Measurements from ENCODE around the gene SNAI3. TPM values are rescaled to one million over a fixed set of nuclear protein-coding genes. Genes with fewer than 3 reads are reported as not detected.

Gene SNAI3
- total and polyA plus RNA-seq, 2 of the 4 experiments (the other 2 are of a cell fraction): 0.21 TPM; not detected in 1

GRCh38 chr16:88631384-88631783 lies 54.9 kb downstream of the SNAI3 start:
- no peak overlapping the region for H3K56ac ChIP-seq (ENCODE audit: extremely low read depth, insufficient read depth, low read length)
- no peak overlapping the region for H3K4ac ChIP-seq (ENCODE audit: low read depth, low read length)
- no peak overlapping the region for H2BK20ac ChIP-seq (ENCODE audit: low read depth, low read length)
- no peak overlapping the region for H2BK15ac ChIP-seq (ENCODE audit: low read depth, low read length)
- no peak overlapping the region for H2AK5ac ChIP-seq (ENCODE audit: low read depth, low read length)
- no peak overlapping the region for H3K27ac ChIP-seq (ENCODE audit: insufficient read depth, low read length)
- BruUV-seq (replicated peaks): TSS peak; percentile 93
- H4K91ac ChIP-seq (ENCODE audit: insufficient read depth, low read depth, low read length): no peak overlapping the region
- no peak overlapping the region for H3K9ac ChIP-seq (ENCODE audit: low read depth, low read length)
- H4K20me1 ChIP-seq (ENCODE audit: insufficient read depth, low read length): no peaks in the 10 kb centered on the region; the same call in 1 of the 2 replicates
- H4K5ac ChIP-seq (ENCODE audit: low read depth, low read length): no peak overlapping the region
- no peak for ATAC-seq (ENCODE audit: low read depth)
- in situ Hi-C loops (cut with MboI; ENCODE audit: low sequenced_read_pairs) (no loop called here), dilution Hi-C loops (cut with HindIII; ENCODE audit: low sequenced_read_pairs, unreplicated experiment) (no loop called here), intact Hi-C loops (cut with micrococcal nuclease) (no loop called here)
- no peaks in the 10 kb centered on the region for H3K9me3 ChIP-seq (ENCODE audit: control insufficient read depth, insufficient read depth, low read length)
- WGBS, 2 experiments (ENCODE audit: extremely low coverage in 2 of 2, insufficient read length in 1 of 2): no CpG with 5 or more reads among the region's 16 CpGs
- POLR2A ChIA-PET (ENCODE audit: unreplicated experiment): no interaction called here
- H3K27me3 ChIP-seq (ENCODE audit: control insufficient read depth, insufficient read depth, low read length): no peaks in the 10 kb centered on the region
- H3K4me2 ChIP-seq (ENCODE audit: low read depth, low read length): no peak overlapping the region
- H3K23ac ChIP-seq (ENCODE audit: low read depth, low read length): no peak overlapping the region
- H2AFZ ChIP-seq (replicated peaks; ENCODE audit: low read length, poor library complexity): no peak overlapping the region
- CTCF ChIA-PET: no interaction called here
- TF ChIP-seq CHD1 (IDR thresholded peaks at IDR 0.05; ENCODE audit: low read depth, low read length): no peak
- no peak for TF ChIP-seq RFX5 (IDR thresholded peaks at IDR 0.05; ENCODE audit: low read depth, low read length)
- TF ChIP-seq RCOR1 (IDR thresholded peaks at IDR 0.05; ENCODE audit: insufficient replicate concordance, low read length): no peak
- TF ChIP-seq CTCF (conservative IDR thresholded peaks at IDR 0.05; ENCODE audit: low read depth, low read length): no peak
- no peak for TF ChIP-seq MXI1 (IDR thresholded peaks at IDR 0.05; ENCODE audit: borderline replicate concordance, low read depth, low read length)
- no peak for TF ChIP-seq MAFK (IDR thresholded peaks at IDR 0.05; ENCODE audit: low read depth, low read length)
- no peak for TF ChIP-seq CEBPB (IDR thresholded peaks at IDR 0.05; ENCODE audit: low read depth, low read length)
- TF ChIP-seq MAZ (IDR thresholded peaks at IDR 0.05; ENCODE audit: borderline replicate concordance, low read depth, low read length): no peak
- TF ChIP-seq BHLHE40 (IDR thresholded peaks at IDR 0.05; ENCODE audit: low read depth, low read length): no peak
- TF ChIP-seq USF2 (IDR thresholded peaks at IDR 0.05; ENCODE audit: low read depth, low read length): no peak
- no peak for TF ChIP-seq ELK1 (IDR thresholded peaks at IDR 0.05; ENCODE audit: borderline replicate concordance, low read depth, low read length)
- TF ChIP-seq POLR2A (IDR thresholded peaks at IDR 0.05; ENCODE audit: low read depth, low read length): no peak
- no peak for TF ChIP-seq FOS (IDR thresholded peaks at IDR 0.05; ENCODE audit: low read depth, low read length)
- TF ChIP-seq RAD21 (IDR thresholded peaks at IDR 0.05; ENCODE audit: low read length): no peak
- no peak for TF ChIP-seq SMC3 (IDR thresholded peaks at IDR 0.05; ENCODE audit: low read depth, low read length)
- TF ChIP-seq NFE2L2 (IDR thresholded peaks at IDR 0.05; ENCODE audit: low read depth, low read length): no peak
- H3K9me1 ChIP-seq (ENCODE audit: insufficient read depth, low read length): no peaks in the 10 kb centered on the region
- no peak for DNase-seq
- H3K14ac ChIP-seq (replicated peaks; ENCODE audit: low read depth, low read length): no peak overlapping the region
- H3K4me1 ChIP-seq (ENCODE audit: control insufficient read depth, insufficient read depth, low read length): peaks cover 8% of the 10 kb centered on the region
- no peak overlapping the region for H2AK9ac ChIP-seq (replicated peaks; ENCODE audit: low read depth, low read length, poor library complexity)
- no peak overlapping the region for H3K4me3 ChIP-seq (ENCODE audit: insufficient read depth, low read depth, low read length)
- H3K79me1 ChIP-seq (ENCODE audit: low read depth in 1 of 2, low read length in 2 of 2): peaks cover 0 to 7% of the 10 kb centered on the region in 2 experiments; a peak in 2 of 4 replicates
- H2BK5ac ChIP-seq (ENCODE audit: low read depth, low read length, poor library complexity, severe bottlenecking): no peak overlapping the region
- no peak overlapping the region for H4K8ac ChIP-seq (ENCODE audit: low read depth in 2 of 2, low read length in 2 of 2)
- no peak overlapping the region for H2BK120ac ChIP-seq (ENCODE audit: low read depth, low read length)
- H3K18ac ChIP-seq (ENCODE audit: low read depth, low read length): no peak overlapping the region
- H3K36me3 ChIP-seq (ENCODE audit: control insufficient read depth, insufficient read depth, low read length): peaks cover 54% of the 10 kb centered on the region

Measured in IMR-90 (cell line).